Mesothelial cell of epicardium (in vitro differentiated cells): Measurements from ENCODE around the gene KCNAB3. TPM values are rescaled to one million over a fixed set of nuclear protein-coding genes. Genes with fewer than 3 reads are reported as not detected.

Source experiments
- DNase-seq, 2 experiments: peaks; one replicate each; pipeline ENCODE4 v3.0.0; 2021; ENCODE audit warnings: low spot score in 2 of 2; ENCODE audit not compliant: unreplicated experiment in 2 of 2
- H3K27ac Mint-ChIP-seq: 2 replicates; pipeline ENCODE4 v1.8.0; 2021; ENCODE audit warnings: mixed read lengths
- H3K27me3 Mint-ChIP-seq: 2 replicates; pipeline ENCODE4 v1.8.0; 2021; ENCODE audit warnings: low read depth, mixed read lengths
- H3K36me3 Mint-ChIP-seq: 2 replicates; pipeline ENCODE4 v1.8.0; 2021; ENCODE audit warnings: mixed read lengths
- H3K4me1 Mint-ChIP-seq: 2 replicates; pipeline ENCODE4 v1.8.0; 2021; ENCODE audit warnings: mixed read lengths
- H3K4me3 Mint-ChIP-seq: 2 replicates; pipeline ENCODE4 v1.8.0; 2021; ENCODE audit warnings: mild to moderate bottlenecking, moderate library complexity, mixed read lengths
- H3K9me3 Mint-ChIP-seq: 2 replicates; pipeline ENCODE4 v1.8.0; 2021; ENCODE audit warnings: mixed read lengths
- CTCF ChIP-seq: fragments of 200-600 bp; sonication (generic); IDR thresholded peaks from one replicate; pipeline ENCODE4 v1.5.0; 2021; ENCODE audit warnings: antibody characterized with exemption; ENCODE audit not compliant: unreplicated experiment
- total RNA-seq: library from RNA; stranded (reverse); gene quantifications from 3 replicates; pipeline ENCODE4 v1.2.1, GENCODE V29; 2021

Gene KCNAB3
- total RNA-seq, 1 donor from 2014 or later, result 18.8 TPM

- H3K4me3 Mint-ChIP-seq, result peak within 1 kb of the TSS; percentile 75
These were observed 13.9 kb downstream of the KCNAB3 start, which contains the start of gene RNF227 for GRCh38 chr17:7915611-7916384. Gene RNF227 (minus strand): TSS chr17:7916289. CDS start chr17:7916195, 94 bp downstream.

GRCh38 chr17:7915179-7915610 lies 14.5 kb downstream of the KCNAB3 start:
- no peak for TF ChIP-seq CTCF
- H3K27me3 Mint-ChIP-seq, result no peaks in the 10 kb centered on the region
- H3K4me3 Mint-ChIP-seq, result peak overlapping the region; percentile 75
- DNase-seq, result no peak
- peaks cover 21% of the 10 kb centered on the region for H3K36me3 Mint-ChIP-seq
- H3K27ac Mint-ChIP-seq, result peak overlapping the region; percentile 95
- no peaks in the 10 kb centered on the region for H3K9me3 Mint-ChIP-seq
- H3K4me1 Mint-ChIP-seq, result peaks cover 28% of the 10 kb centered on the region

More at GRCh38 chr17:7915611-7916384, 13.9 kb downstream of the KCNAB3 start, which contains the start of gene RNF227:
- H3K4me1 Mint-ChIP-seq, result peaks cover 28% of the 10 kb centered on the region
- peak; percentile 98 for DNase-seq
- H3K36me3 Mint-ChIP-seq, result peaks cover 15% of the 10 kb centered on the region
- H3K9me3 Mint-ChIP-seq, result no peaks in the 10 kb centered on the region
- H3K27me3 Mint-ChIP-seq, result no peaks in the 10 kb centered on the region
- H3K27ac Mint-ChIP-seq, result peak within 1 kb of the TSS; percentile 95
- no peak for TF ChIP-seq CTCF

GRCh38 chr17:7912927-7913524 lies 16.6 kb downstream of the KCNAB3 start:
- Mint-ChIP-seq H3K36me3 (peaks cover 37% of the 10 kb centered on the region), H3K9me3 (no peaks in the 10 kb centered on the region), H3K4me1 (peaks cover 28% of the 10 kb centered on the region), H3K27me3 (no peaks in the 10 kb centered on the region), H3K27ac (peak overlapping the region; percentile 73), H3K4me3 (no peak overlapping the region)
- TF ChIP-seq CTCF, result peak; percentile 27
- DNase-seq, result no peak

GRCh38 chr17:7911116-7911515 lies 18.5 kb downstream of the KCNAB3 start:
- Mint-ChIP-seq H3K27me3 (no peaks in the 10 kb centered on the region), H3K4me1 (peaks cover 21% of the 10 kb centered on the region), H3K9me3 (no peaks in the 10 kb centered on the region), H3K27ac (no peak overlapping the region), H3K36me3 (peaks cover 48% of the 10 kb centered on the region), H3K4me3 (no peak overlapping the region)
- no peak for TF ChIP-seq CTCF
- DNase-seq, result no peak

- no peak for TF ChIP-seq CTCF
- Mint-ChIP-seq H3K27ac (peak overlapping the region; percentile 4), H3K27me3 (no peaks in the 10 kb centered on the region), H3K4me3 (no peak overlapping the region), H3K9me3 (no peaks in the 10 kb centered on the region), H3K36me3 (peaks cover 51% of the 10 kb centered on the region), H3K4me1 (peaks cover 21% of the 10 kb centered on the region)
- no peak for DNase-seq
These were observed 18.9 kb downstream of the KCNAB3 start for GRCh38 chr17:7910711-7911110.
